Kasumi-1 (cell line): ENCODE data around the gene SCRT2.
A peak's percentile ranks its signal among the peaks of the same experiment; 100 is the strongest.

Source experiments
- DNase-seq, 2 experiments: peaks; one replicate each; lab custom pipeline; 2025; lab: John Stamatoyannopoulos, UW

Gene SCRT2

GRCh38 chr20:634148-634925 is 41.3 kb downstream of the SCRT2 start:
- DNase-seq, result no peak

DNA sequence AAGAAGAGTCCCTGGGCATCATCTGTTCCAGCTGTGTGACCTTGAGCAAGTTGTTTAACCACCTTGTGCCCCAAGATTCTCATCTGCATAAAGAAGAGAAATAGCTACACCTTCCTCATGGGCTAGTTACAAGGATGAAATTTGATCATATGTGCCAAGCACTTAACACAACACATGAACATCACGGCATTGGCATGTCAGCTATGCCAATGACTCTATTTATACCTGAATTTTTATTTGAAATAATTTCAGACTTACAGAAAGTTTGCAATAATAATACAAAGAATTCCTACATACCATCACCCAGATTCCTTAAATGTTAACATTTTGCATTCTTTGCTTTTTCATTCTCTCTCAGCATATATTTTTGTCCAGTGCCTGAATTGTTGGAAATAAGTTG is 44.5 kb downstream of the SCRT2 start:
- DNase-seq, result no peak

DNA sequence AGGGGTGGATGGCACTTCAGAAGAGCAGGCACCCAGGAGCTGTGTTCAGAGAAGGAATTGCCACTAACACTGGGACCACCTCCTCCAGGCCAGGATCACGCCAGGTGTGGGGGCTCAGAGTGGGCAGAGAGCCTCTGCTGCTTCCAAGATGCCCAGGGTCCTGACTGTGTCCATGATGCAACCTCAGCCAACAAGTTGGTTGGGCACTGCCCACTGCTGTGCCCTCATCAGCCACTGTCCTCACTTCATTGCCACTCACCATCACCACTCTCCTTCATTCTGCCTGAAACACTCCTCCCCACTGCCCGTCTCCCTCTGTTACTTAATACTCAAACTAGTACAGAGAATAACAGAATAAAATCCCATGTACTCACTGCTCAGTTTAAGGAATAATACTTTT is 49.0 kb downstream of the SCRT2 start:
- DNase-seq, result no peak

- peak; percentile 66 to 68 for DNase-seq
Measured at GRCh38 chr20:625360-625932, 50.2 kb downstream of the SCRT2 start.

DNA sequence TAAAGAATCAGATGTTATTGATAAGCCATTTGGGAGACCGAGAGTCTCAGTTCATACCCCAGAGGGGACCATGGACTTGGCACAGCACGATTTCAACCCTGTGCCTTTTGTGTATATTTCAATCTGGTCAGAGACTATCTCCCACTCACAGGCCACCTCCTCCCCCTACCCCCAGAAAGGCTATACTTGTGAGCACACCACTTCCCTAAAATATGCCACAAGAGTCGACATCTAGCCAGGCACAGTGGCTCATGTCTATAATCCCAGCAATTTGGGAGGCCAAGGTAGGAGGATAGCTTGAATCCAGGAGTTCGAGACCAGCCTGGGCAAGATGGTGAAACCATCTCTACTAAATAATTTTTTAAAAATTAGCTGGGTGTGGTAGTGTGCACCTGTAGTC is 51.9 kb downstream of the SCRT2 start:
- no peak for DNase-seq

DNA sequence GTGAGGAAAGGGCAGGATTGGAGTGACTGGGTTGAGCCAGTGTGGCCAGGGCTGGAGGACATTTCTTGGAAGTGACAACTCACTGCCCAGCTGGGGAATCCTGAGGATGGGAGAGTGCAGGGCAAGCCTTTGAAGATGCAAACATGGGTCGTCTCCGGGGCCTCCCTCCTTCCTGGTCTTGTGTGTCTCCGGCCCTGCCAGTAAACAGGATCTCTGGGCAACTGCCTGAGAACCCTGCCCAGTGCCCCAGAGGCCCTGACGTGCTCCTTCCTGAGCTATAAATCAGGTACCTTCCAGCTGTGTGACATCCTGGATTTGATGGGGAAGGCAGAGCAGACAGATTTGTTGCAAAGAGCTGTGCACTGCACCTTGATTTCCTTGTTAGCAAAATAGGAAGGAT is 52.6 kb downstream of the SCRT2 start:
- DNase-seq, result no peak

DNA sequence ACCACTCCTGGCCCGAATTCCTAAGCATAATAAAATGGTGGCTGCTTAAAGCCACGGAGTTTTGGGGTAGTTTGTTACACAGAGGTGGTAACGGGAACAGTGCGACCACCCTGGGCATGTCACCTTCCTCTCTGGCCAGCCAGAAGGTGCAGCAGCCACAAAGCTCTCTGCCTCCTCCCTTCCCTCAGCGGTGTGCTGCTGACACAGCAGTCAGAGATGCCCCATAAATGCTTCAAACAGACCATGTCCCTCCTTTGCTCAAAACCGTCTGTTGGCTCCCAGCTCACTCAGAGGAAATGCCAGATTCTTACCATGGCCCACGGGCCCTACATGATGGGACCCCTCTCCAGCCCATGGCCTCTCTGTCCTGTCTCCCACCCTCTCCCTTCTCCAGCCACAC is 53.4 kb downstream of the SCRT2 start:
- no peak for DNase-seq

DNA sequence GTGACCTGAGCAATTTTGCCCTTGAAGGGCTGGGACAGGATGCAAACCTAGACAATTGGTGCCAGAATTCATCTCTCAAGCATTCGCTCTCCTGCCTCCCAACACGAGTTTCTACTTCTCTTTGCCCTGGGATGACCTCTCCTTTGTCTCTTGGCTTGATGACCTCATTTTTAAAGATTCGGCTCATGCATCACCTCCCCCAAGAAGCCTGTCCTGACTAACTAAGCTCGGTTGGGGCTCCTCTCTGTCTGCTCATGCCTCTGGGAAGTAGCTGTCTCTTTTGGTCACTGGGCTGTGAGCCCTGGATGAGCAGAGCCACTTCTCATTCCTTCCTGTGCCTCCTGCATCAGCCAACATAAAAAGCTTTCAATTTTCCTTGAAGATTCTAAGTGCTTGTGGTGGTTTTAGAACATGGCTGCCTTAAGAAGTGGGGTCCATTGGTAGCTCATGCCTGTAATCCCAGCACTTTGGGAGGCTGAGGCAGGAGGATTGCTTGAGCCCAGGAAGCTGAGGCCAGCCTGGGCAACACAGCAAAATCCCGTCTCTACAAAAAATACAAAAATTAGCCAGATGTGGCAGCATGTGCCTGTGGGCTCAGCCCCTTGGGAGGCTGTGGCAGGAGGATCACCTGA is 54.4 kb downstream of the SCRT2 start:
- DNase-seq, result no peak

GRCh38 chr20:620246-620645 is 55.4 kb downstream of the SCRT2 start:
- DNase-seq, result no peak

DNA sequence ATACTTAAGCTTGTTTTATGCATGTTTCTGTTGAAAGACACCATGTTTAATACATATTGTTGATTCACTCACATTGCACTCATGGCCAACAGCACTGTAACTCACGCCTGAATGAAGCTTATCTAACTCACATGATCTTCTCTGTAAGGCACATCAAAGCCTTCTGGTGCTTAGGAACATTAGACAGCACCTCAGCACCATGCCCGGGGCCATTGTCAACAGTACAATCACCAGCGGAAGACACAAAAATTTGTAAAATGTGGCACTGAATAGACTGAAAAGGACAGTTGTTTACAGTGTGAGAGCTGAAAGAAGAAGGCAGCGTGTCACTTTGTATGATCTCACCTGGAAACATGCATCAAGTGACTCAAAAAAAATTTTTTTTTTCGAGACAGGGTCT is 56.6 kb downstream of the SCRT2 start:
- DNase-seq, result no peak

- DNase-seq, result no peak
Measured at GRCh38 chr20:617934-618690, 57.5 kb downstream of the SCRT2 start.

GRCh38 chr20:615514-615913 is 60.1 kb downstream of the SCRT2 start:
- no peak for DNase-seq

DNA sequence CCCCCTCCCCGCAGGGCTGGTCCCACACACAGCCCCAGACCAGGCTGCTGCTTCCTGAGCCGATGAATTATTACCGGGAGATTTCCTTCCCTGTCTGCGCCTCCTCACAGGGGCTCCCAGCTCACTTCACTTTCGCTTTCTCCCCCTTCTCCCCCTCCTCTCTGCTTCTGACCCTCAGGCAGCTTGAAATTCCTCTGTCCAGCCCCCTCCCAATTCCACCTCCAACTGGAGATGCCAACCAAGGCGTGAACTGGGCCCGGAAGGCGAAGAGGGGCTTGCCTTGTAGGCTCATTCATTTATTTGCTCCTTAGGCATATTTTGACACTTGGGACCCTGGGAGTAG is 63.8 kb downstream of the SCRT2 start:
- DNase-seq, result no peak
